Erythroblast (primary cell): ENCODE data around the gene SLC5A2.

Experiments used
- GATA1 ChIP-seq: IDR thresholded peaks from 2 replicates; pipeline ENCODE4 v1.6.1; 2011; ENCODE audit warnings: low read depth, mild to moderate bottlenecking, control low read depth, low read length, moderate library complexity
- POLR2A ChIP-seq: IDR thresholded peaks from 2 replicates; pipeline ENCODE4 v1.6.1; 2011; ENCODE audit warnings: mild to moderate bottlenecking, low read length

- TF ChIP-seq POLR2A (no peak), GATA1 (no peak)
These were observed 38.4 kb downstream of the SLC5A2 start for GRCh38 chr16:31521368-31521767.
